Right lobe of liver (tissue), 6 donors: ENCODE results near the gene ARHGDIB. TPM values are rescaled to one million over a fixed set of nuclear protein-coding genes. Genes with fewer than 3 reads are reported as not detected.

Source experiments
- ATAC-seq, 4 donors: fragments of 200-7000 bp; cut with Tn5 transposase; one replicate each; pipeline ENCODE4 v1.9.1; 2020; ENCODE audit warnings: mild to moderate bottlenecking in 4 of 4, moderate library complexity in 4 of 4
- DNase-seq, 3 donors: peaks; one replicate each; pipeline ENCODE4 v3.0.0-alpha.2; 2020
- H3K27ac ChIP-seq, 3 donors: fragments of 200-600 bp; one replicate each; pipeline ENCODE4 v1.8.0; 2022
- H3K27me3 ChIP-seq, 2 donors: fragments of 200-600 bp; one replicate each; pipeline ENCODE4 v1.8.0; 2022
- H3K36me3 ChIP-seq, 4 donors: fragments of 200-600 bp; sonication (generic) in 1 of 4; one replicate each; pipeline versions ENCODE4 v1.5.1 to v1.8.0; 2017 to 2022; ENCODE audit warnings: control low read depth in 1 of 4
- H3K4me1 ChIP-seq, 4 donors: fragments of 200-600 bp; sonication (generic) in 1 of 4; one replicate each; pipeline versions ENCODE4 v1.5.1 to v1.8.0; 2017 to 2022; ENCODE audit warnings: control low read depth in 1 of 4
- H3K4me3 ChIP-seq, 3 donors: fragments of 200-600 bp; one replicate each; pipeline ENCODE4 v1.8.0; 2022
- H3K9me3 ChIP-seq, 4 donors: fragments of 200-600 bp; sonication (generic) in 1 of 4; one replicate each; pipeline versions ENCODE4 v1.5.1 to v1.8.0; 2017 to 2022; ENCODE audit warnings: control low read depth in 1 of 4
- POLR2A ChIP-seq: fragments of 450-650 bp; IDR thresholded peaks from one replicate; pipeline ENCODE4 v1.6.1; 2017; ENCODE audit warnings: antibody characterized with exemption, mild to moderate bottlenecking
- WGBS: methylation state at CpG from one replicate; pipeline ENCODE4 v1.1.6; 2018; ENCODE audit warnings: low coverage, low lambda C conversion rate; ENCODE audit not compliant: insufficient coverage; ENCODE audit errors: missing lambda C conversion rate; 5-methylcytosine and 5-hydroxymethylcytosine counted together
- intact Hi-C, 2 donors: fragments of 100-400 bp; cut with DNase I; formaldehyde crosslinking; loops; one replicate each; pipeline versions ENCODE4 v1.11.2 to v1.14.1; 2022
- long read RNA-seq: library from polyadenylated mRNA; unstranded; transcript quantifications from one replicate; pipeline ENCODE4 v2.0.0, GENCODE V29; 2019
- total RNA-seq, 6 experiments: library from RNA; depleted of rRNA in 2 of 6; stranded (reverse); fragments of >200 nt in 2 of 6; fragmentation: NEBNext Ultra II Directional in 3 of 6; extraction: Animal tissue kit (Norgen Biotek cat#: 25700) in 3 of 6; gene quantifications; one replicate each; pipeline versions ENCODE4 v1.1.0 to v1.2.4, GENCODE V29; 2016 to 2023
- TF ChIP-seq, protein P1 (sequence below), 4 donors: fragments of 200-600 bp in 3 of 4; fragments of 450-650 bp in 1 of 4; IDR thresholded peaks; one replicate each; pipeline versions ENCODE4 v1.5.1 to v1.8.0; 2016 to 2022; ENCODE audit warnings: antibody characterized with exemption in 4 of 4, mild to moderate bottlenecking in 2 of 4
- donor health status: DM: no; HTN: yes; CAD: no.
- donor health status: DM: no; HTN: no; CAD: no.
- donor health status: DM: no; HTN: no; CAD: no.
- donor health status: DM: no; HTN: yes; CAD: no.
- donor health status: DM: no; HTN: yes; CAD: no.

The ARHGDIB gene
- 10 to 100 TPM; 17.2 to 58.1 (median 31.9) TPM for total RNA-seq
- long read RNA-seq, transcript ARHGDIB-201 (6 exons, 1,256 nt) = major isoform, 11 of 12 reads
- long read RNA-seq, partial matches to known transcripts = 0 of 12 reads
- long read RNA-seq, other reads (novel, unspliced or antisense) = 1 of 12 reads

DNA sequence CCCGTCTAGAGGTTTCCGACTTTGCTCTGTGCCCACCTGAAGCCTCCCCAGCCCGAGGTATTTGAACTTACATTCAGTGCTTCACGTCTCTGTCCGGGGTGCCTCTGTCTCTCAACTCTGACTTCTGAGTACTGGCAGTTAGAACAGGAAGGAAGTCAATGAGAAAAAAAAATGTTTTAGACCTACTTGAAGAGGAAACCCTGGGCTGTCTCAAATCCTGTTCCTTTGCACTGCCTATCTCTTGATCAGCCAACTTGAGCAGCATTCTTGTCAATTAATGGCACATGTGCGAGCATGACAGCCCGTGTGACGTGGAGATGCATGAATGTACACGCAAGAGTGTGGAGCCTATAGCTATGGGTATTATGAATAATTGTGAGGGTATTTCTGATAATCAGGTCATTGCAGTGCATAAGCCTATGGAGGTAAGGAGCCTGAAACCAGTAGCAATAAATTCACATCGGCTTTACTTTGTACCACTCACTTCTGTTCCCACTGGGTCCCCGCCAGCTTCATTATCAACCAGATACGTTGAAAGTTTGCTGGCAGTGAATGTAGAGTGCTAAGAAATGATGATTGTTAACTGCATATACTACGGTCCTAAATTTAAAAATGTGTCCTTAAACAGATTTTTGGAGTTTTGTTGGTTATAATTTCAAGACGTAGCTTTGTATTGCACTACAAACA, at the start of gene ARHGDIB:
Gene ARHGDIB (minus strand): TSS at position 136 of the 687 bp plus-strand sequence. CDS start 10,889 bp downstream, outside the sequence.
- WGBS = 31% methylated on average over 14 of the region's 14 CpGs
- H3K4me1 ChIP-seq = no peaks in the 10 kb centered on the region
- no peaks in the 10 kb centered on the region for H3K36me3 ChIP-seq
- TF ChIP-seq, protein P1, sequence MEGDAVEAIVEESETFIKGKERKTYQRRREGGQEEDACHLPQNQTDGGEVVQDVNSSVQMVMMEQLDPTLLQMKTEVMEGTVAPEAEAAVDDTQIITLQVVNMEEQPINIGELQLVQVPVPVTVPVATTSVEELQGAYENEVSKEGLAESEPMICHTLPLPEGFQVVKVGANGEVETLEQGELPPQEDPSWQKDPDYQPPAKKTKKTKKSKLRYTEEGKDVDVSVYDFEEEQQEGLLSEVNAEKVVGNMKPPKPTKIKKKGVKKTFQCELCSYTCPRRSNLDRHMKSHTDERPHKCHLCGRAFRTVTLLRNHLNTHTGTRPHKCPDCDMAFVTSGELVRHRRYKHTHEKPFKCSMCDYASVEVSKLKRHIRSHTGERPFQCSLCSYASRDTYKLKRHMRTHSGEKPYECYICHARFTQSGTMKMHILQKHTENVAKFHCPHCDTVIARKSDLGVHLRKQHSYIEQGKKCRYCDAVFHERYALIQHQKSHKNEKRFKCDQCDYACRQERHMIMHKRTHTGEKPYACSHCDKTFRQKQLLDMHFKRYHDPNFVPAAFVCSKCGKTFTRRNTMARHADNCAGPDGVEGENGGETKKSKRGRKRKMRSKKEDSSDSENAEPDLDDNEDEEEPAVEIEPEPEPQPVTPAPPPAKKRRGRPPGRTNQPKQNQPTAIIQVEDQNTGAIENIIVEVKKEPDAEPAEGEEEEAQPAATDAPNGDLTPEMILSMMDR (IDR thresholded peaks at IDR 0.05) = no peak
- TF ChIP-seq POLR2A = peak; percentile 25
- ATAC-seq = peak; percentile 56 to 72 (median 70)
- peak within 1 kb of the TSS; percentile 31 to 49 (median 46) for H3K4me3 ChIP-seq
- no peaks in the 10 kb centered on the region for H3K9me3 ChIP-seq
- no peak for DNase-seq
- intact Hi-C loops = no loop called here
- peak within 1 kb of the TSS; percentile 32 to 66 (median 56) for H3K27ac ChIP-seq
- no peaks in the 10 kb centered on the region for H3K27me3 ChIP-seq

DNA sequence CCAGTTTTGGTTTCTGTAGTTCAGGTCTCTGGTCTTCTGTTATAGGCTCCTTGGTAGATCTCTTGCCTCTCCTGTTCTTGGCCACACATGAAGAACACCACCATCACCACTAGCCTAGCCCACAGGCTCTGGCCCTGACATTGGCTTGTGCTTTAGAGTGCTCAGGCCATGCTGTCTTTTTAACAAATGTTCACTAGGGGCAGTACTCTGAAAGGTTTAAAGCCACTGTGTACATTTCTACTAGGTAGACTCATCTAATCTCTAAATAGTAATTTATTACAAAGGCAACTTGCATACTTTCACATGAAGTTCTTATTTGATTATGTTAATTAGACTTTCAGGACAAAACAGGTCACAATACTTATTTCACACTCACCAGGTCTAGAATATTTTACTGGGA, 49.8 kb upstream of the ARHGDIB start:
- peak in 1 of 4 donors; percentile 39 for ATAC-seq
- no peaks in the 10 kb centered on the region for H3K4me1 ChIP-seq

DNA sequence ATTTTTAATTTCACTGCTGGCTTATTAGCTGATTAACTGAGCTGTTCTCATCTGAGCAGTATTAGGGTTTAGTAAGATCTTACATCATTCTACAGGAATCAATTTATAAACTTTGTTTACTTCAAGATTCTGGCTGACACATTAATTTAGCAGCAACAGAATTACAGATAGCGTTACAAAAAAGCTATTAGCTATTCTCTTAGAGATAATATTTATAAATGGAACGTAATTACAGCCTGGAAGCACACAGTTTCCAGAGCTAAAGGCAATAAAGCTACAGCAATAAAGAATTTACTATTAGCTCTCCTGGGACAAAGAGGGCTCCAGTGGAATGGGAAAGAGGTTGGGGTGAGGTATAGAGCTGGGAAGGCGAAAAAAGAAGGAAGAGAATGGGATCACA, 46.1 kb upstream of the ARHGDIB start:
- no peaks in the 10 kb centered on the region for H3K9me3 ChIP-seq
- no peaks in the 10 kb centered on the region for H3K27me3 ChIP-seq
- TF ChIP-seq POLR2A = no peak
- TF ChIP-seq, protein P1 (IDR thresholded peaks at IDR 0.05) = no peak
- H3K36me3 ChIP-seq = no peaks in the 10 kb centered on the region
- no peak overlapping the region for H3K4me3 ChIP-seq
- intact Hi-C loops = no loop called here
- ATAC-seq = no peak
- 50% methylated on average over 3 of the region's 3 CpGs for WGBS
- H3K4me1 ChIP-seq = no peaks in the 10 kb centered on the region
- no peak for DNase-seq
- H3K27ac ChIP-seq = no peak overlapping the region

More for the DNA sequence above, 49.8 kb upstream of the ARHGDIB start:
- Histone ChIP-seq H3K9me3 (no peaks in the 10 kb centered on the region), H3K27me3 (no peaks in the 10 kb centered on the region), H3K36me3 (no peaks in the 10 kb centered on the region), H3K4me3 (no peak overlapping the region), H3K27ac (no peak overlapping the region)
- DNase-seq = no peak
- intact Hi-C loops = no loop called here
- TF ChIP-seq, protein P1 (IDR thresholded peaks at IDR 0.05) = peak in 1 of 4 donors; percentile 18
- no peak for TF ChIP-seq POLR2A

DNA sequence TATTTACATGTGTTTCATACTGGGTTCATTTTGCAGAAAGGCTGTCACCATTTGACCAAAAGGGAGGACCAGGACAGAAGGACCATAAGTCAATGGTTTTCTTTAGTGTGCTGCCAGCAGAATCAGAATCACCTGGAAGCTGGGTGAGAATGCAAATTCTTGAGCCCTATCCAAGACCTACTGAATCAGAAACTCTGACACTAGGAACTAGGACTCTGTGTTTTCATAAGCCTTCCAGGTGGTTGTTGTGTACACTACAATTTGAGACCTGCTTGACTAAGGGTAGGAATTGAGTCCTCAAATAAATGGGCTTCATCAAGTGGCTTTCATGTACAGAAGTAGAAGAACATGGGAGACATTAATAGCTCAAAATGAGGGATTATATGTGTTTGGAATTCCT, 43.7 kb upstream of the ARHGDIB start:
- intact Hi-C loops = no loop called here
- no peak for TF ChIP-seq POLR2A
- TF ChIP-seq, protein P1 (IDR thresholded peaks at IDR 0.05) = no peak
- no peak for ATAC-seq
- Histone ChIP-seq H3K9me3 (no peaks in the 10 kb centered on the region), H3K27me3 (no peaks in the 10 kb centered on the region), H3K27ac (no peak overlapping the region), H3K4me3 (no peak overlapping the region), H3K4me1 (no peaks in the 10 kb centered on the region), H3K36me3 (no peaks in the 10 kb centered on the region)
- DNase-seq = no peak
